Germinal center (tissue), 1 donor: ENCODE measurements around the gene SLC9C2.
"Not testable (repeated sequence)": the region's sequence is repeated elsewhere in the genome, so short reads cannot be mapped to it uniquely, and the experiment has no call there.

ENCODE experiments used
- DNase-seq: peaks from one replicate; pipeline ENCODE4 v3.0.0; 2012; ENCODE audit warnings: mixed read lengths, low spot score

The SLC9C2 gene

GRCh38 chr1:173603056-173603591, at the start of gene SLC9C2:
Gene SLC9C2 (minus strand): TSS chr1:173603072. CDS start chr1:173601776, 1,296 bp downstream.
- no peak for DNase-seq

GRCh38 chr1:173648880-173649605, 46.2 kb upstream of the SLC9C2 start:
- DNase-seq, result no peak

- DNase-seq, result no peak
Observed at GRCh38 chr1:173646656-173647055, 43.8 kb upstream of the SLC9C2 start.

- not testable (repeated sequence) for DNase-seq
Observed at GRCh38 chr1:173642450-173643139, 39.7 kb upstream of the SLC9C2 start.

- DNase-seq, result no peak
Observed at GRCh38 chr1:173639102-173639501, 36.2 kb upstream of the SLC9C2 start.

GRCh38 chr1:173638043-173639021, 35.5 kb upstream of the SLC9C2 start:
- no peak for DNase-seq

GRCh38 chr1:173637236-173638042, 34.6 kb upstream of the SLC9C2 start:
- not testable (repeated sequence) for DNase-seq

- DNase-seq, result no peak
Observed at GRCh38 chr1:173635116-173635515, 32.2 kb upstream of the SLC9C2 start, which contains the start of gene TEX50. Gene TEX50 (plus strand): TSS chr1:173635338. CDS start chr1:173635522, 184 bp downstream.

- no peak for DNase-seq
Observed at GRCh38 chr1:173628888-173629287, 26.0 kb upstream of the SLC9C2 start.

GRCh38 chr1:173627269-173627668, 24.4 kb upstream of the SLC9C2 start:
- DNase-seq, result no peak

- no peak for DNase-seq
Observed at GRCh38 chr1:173616859-173617258, 14.0 kb upstream of the SLC9C2 start.

- DNase-seq, result not testable (repeated sequence)
Observed at GRCh38 chr1:173613086-173613485, 10.2 kb upstream of the SLC9C2 start.

GRCh38 chr1:173608503-173609216, 5.8 kb upstream of the SLC9C2 start:
- no peak for DNase-seq

- no peak for DNase-seq
Observed at GRCh38 chr1:173601588-173601987, 1.3 kb downstream of the SLC9C2 start.

GRCh38 chr1:173596097-173596825, 6.6 kb downstream of the SLC9C2 start:
- no peak for DNase-seq

GRCh38 chr1:173591138-173591537, 11.7 kb downstream of the SLC9C2 start:
- not testable (repeated sequence) for DNase-seq

- no peak for DNase-seq
Observed at GRCh38 chr1:173590557-173590956, 12.3 kb downstream of the SLC9C2 start.

GRCh38 chr1:173581383-173582079, 21.3 kb downstream of the SLC9C2 start:
- DNase-seq, result no peak

- no peak for DNase-seq
Observed at GRCh38 chr1:173580658-173581057, 22.2 kb downstream of the SLC9C2 start.
